ENCODE measurements around the gene RSPH4A. TPM values are rescaled to one million over a fixed set of nuclear protein-coding genes. Genes with fewer than 3 reads are reported as not detected.

The RSPH4A gene
- total and polyA plus RNA-seq, 9 of the 15 experiments (the other 6 are each of a cell fraction or from before 2014, with no cell fraction given), result 0.04 to 0.30 (median 0.11) TPM

DNA sequence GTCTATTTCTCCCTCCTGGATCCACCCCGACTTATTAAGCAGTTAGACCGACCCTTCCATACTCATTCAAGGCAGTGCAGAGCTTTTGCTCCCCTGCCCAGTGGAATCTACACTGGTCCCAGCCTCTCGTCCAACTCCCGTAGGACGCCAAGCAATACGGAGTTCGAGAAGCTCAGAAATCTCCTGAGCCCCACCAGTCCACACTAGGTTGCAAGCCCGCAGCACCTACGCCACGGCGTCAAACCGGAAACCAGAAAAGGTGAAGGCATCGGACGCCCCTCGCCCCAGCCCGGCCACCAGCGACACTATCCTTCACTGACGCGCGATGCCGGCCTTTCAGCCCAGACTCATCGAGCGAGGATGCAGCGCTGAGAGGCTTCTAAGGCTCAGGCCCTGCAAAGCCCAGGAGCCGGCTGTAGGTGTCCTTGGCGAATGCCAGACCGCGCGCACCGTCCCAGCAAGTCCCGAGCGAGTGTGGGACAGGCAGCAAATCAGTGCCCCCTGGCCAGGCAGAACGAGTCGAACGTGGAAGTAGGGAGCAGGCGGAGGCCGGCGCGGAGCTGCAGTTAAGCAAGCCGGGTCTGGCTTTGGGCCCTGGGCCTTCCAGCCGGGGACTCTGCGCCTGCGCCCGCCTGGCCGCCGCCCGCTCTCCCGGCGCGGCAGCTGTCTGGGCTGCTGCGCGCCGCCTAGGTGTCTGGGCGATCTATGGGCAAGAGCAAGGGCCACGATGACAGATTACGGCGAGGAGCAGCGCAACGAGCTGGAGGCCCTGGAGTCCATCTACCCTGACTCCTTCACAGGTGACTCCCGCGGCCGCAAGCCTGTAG is 45.2 kb upstream of the RSPH4A start, which contains the start of gene RWDD1 (continued):
- TF ChIP-seq, protein P1, sequence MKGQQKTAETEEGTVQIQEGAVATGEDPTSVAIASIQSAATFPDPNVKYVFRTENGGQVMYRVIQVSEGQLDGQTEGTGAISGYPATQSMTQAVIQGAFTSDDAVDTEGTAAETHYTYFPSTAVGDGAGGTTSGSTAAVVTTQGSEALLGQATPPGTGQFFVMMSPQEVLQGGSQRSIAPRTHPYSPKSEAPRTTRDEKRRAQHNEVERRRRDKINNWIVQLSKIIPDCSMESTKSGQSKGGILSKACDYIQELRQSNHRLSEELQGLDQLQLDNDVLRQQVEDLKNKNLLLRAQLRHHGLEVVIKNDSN (CRISPR knock-in tag; IDR thresholded peaks at IDR 0.05), result no peak
- no peak for TF ChIP-seq BRD4 (IDR thresholded peaks at IDR 0.05)
- no peak for TF ChIP-seq MED1 (CRISPR knock-in tag; IDR thresholded peaks at IDR 0.05; ENCODE audit: borderline replicate concordance)
- no peak for TF ChIP-seq ZNF551 (CRISPR knock-in tag; IDR thresholded peaks at IDR 0.05)
- no peak for TF ChIP-seq TRIM28 (IDR thresholded peaks at IDR 0.05)
- no peak for TF ChIP-seq ZNF174 (CRISPR knock-in tag; IDR thresholded peaks at IDR 0.05)
- TF ChIP-seq E2F3 (CRISPR knock-in tag; IDR thresholded peaks at IDR 0.05), result 0 out of 2 replicates have a peak, but pooled peaks have one; percentile 14
- TF ChIP-seq L3MBTL2 (IDR thresholded peaks at IDR 0.05), result peak; percentile 94
- 0 out of 2 replicates have a peak, but pooled peaks have one; percentile 7 for TF ChIP-seq ZNF12 (CRISPR knock-in tag; IDR thresholded peaks at IDR 0.05)
- no peak for TF ChIP-seq JUNB (CRISPR knock-in tag; conservative IDR thresholded peaks at IDR 0.05)
- TF ChIP-seq ZBED1 (IDR thresholded peaks at IDR 0.05), result no peak
- peak; percentile 98 for TF ChIP-seq DACH1 (IDR thresholded peaks at IDR 0.05; ENCODE audit: partially characterized antibody)
- TF ChIP-seq, protein P2, sequence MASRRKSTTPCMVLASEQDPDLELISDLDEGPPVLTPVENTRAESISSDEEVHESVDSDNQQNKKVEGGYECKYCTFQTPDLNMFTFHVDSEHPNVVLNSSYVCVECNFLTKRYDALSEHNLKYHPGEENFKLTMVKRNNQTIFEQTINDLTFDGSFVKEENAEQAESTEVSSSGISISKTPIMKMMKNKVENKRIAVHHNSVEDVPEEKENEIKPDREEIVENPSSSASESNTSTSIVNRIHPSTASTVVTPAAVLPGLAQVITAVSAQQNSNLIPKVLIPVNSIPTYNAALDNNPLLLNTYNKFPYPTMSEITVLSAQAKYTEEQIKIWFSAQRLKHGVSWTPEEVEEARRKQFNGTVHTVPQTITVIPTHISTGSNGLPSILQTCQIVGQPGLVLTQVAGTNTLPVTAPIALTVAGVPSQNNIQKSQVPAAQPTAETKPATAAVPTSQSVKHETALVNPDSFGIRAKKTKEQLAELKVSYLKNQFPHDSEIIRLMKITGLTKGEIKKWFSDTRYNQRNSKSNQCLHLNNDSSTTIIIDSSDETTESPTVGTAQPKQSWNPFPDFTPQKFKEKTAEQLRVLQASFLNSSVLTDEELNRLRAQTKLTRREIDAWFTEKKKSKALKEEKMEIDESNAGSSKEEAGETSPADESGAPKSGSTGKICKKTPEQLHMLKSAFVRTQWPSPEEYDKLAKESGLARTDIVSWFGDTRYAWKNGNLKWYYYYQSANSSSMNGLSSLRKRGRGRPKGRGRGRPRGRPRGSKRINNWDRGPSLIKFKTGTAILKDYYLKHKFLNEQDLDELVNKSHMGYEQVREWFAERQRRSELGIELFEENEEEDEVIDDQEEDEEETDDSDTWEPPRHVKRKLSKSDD (conservative IDR thresholded peaks at IDR 0.05; ENCODE audit: low read length), result peak; percentile 37; the same call in 1 of the 2 replicates
- no peak for TF ChIP-seq ZNF124 (CRISPR knock-in tag; IDR thresholded peaks at IDR 0.05)
- TF ChIP-seq PTBP1 (IDR thresholded peaks at IDR 0.05; ENCODE audit: low read depth, low read length), result no peak
- TF ChIP-seq, protein P3, sequence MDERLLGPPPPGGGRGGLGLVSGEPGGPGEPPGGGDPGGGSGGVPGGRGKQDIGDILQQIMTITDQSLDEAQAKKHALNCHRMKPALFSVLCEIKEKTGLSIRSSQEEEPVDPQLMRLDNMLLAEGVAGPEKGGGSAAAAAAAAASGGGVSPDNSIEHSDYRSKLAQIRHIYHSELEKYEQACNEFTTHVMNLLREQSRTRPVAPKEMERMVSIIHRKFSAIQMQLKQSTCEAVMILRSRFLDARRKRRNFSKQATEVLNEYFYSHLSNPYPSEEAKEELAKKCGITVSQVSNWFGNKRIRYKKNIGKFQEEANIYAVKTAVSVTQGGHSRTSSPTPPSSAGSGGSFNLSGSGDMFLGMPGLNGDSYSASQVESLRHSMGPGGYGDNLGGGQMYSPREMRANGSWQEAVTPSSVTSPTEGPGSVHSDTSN (CRISPR knock-in tag; IDR thresholded peaks at IDR 0.05; ENCODE audit: low read depth), result no peak
- TF ChIP-seq, protein P3 (tag; conservative IDR thresholded peaks at IDR 0.05; ENCODE audit: low read depth), result no peak
- peak; percentile 54 for TF ChIP-seq POU5F1 (IDR thresholded peaks at IDR 0.05; ENCODE audit: borderline replicate concordance, low read depth, low read length, partially characterized antibody)
- TF ChIP-seq ZKSCAN1 (IDR thresholded peaks at IDR 0.05; ENCODE audit: low read depth, low read length), result 0 out of 2 replicates have a peak, but pooled peaks have one; percentile 40
- TF ChIP-seq ZBTB17 (CRISPR knock-in tag; IDR thresholded peaks at IDR 0.05), result peak; percentile 100
- no peak for TF ChIP-seq GTF2E2 (tag; IDR thresholded peaks at IDR 0.05)
- TF ChIP-seq MCM5 (IDR thresholded peaks at IDR 0.05; ENCODE audit: low read depth), result no peak
- TF ChIP-seq SMARCC2 (IDR thresholded peaks at IDR 0.05; ENCODE audit: low read depth), result no peak

Data from K562 (cell line).